ENCODE measurements around the gene PCDHGC5. TPM values are rescaled to one million over a fixed set of nuclear protein-coding genes. Genes with fewer than 3 reads are reported as not detected.

The PCDHGC5 gene
- total and polyA plus RNA-seq, 11 donors = 0.72 to 5.4 (median 3.0) TPM

DNA sequence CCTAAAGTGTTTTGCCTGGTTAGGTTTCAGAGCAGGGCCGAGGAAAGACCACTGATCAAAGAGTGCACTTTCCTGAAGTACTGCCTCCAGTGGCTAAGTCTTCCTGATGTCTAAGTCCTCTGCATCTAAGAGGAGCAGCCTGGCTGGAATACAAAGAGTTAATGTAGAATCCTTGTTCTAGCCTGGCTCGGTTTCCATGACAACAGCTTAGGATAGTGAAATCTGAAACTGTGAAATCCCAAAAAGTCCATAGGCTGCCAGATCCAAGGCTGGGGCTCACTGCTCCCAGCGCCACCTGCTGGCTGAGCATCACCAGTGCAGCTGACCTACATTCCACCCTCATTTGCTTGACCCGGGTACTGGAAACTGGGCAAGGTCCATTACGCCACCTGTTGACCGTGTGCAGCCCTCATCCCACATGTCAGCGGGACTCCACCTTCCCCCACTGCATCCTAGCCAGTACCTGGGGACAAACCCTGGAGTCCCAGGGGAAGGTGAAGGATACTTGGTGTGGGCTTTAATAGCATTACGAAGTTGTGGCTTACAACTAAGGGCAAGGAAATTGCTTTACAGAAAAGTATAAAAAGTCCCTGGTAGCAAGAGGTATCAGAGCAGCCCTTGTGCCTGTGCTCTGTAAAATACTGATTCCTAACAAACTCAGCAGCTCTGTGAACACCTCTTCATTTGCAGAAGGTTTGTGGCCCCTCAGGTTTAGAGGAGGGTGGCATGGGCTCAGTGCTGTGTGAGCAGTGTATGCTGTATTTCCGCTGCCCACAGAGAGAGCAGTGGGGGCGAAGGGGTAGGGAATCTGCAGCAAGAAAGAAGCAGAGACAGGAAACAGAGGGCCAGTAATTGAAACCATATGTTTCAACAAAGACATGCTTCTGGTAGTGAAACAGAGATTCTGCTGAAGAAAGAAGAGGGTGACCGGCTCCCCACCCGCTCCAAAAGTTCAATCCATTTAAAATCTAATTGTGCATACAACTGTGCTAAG is 36.0 kb downstream of the PCDHGC5 start:
- H3K4me3 ChIP-seq = no peak overlapping the region
- TF ChIP-seq, protein P1, sequence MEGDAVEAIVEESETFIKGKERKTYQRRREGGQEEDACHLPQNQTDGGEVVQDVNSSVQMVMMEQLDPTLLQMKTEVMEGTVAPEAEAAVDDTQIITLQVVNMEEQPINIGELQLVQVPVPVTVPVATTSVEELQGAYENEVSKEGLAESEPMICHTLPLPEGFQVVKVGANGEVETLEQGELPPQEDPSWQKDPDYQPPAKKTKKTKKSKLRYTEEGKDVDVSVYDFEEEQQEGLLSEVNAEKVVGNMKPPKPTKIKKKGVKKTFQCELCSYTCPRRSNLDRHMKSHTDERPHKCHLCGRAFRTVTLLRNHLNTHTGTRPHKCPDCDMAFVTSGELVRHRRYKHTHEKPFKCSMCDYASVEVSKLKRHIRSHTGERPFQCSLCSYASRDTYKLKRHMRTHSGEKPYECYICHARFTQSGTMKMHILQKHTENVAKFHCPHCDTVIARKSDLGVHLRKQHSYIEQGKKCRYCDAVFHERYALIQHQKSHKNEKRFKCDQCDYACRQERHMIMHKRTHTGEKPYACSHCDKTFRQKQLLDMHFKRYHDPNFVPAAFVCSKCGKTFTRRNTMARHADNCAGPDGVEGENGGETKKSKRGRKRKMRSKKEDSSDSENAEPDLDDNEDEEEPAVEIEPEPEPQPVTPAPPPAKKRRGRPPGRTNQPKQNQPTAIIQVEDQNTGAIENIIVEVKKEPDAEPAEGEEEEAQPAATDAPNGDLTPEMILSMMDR (IDR thresholded peaks at IDR 0.05) = peak; percentile 98 to 100 (median 100)
- TF ChIP-seq POLR2A (IDR thresholded peaks at IDR 0.05) = no peak
- H3K27ac ChIP-seq = peak overlapping the region in 11 of 12 donors; percentile 38 to 95 (median 75)
- no peaks in the 10 kb centered on the region for H3K27me3 ChIP-seq
- peaks cover 0 to 82% (median 38%) of the 10 kb centered on the region in 9 donors for H3K36me3 ChIP-seq
- DNase-seq (peak; percentile 88 to 91 (median 88)), ATAC-seq (peak; percentile 53 to 73 (median 64))
- H3K4me1 ChIP-seq = peaks cover 12 to 77% (median 66%) of the 10 kb centered on the region in 12 donors
- no peaks in the 10 kb centered on the region for H3K9me3 ChIP-seq
- WGBS, 4 donors = 33 to 37% (median 34%) methylated on average over 12 of the region's 12 CpGs
- intact Hi-C loops (cut with DNase I) = loop anchor here (1.0 to 10.0 kb wide), 19 partner anchors 32 to 200 kb away; partner anchors contain the start of genes PCDHGB7 (in 6 of the 10), PCDHGA11 (in 4 of the 10), PCDHGC3 (in 4 of the 10) and PCDHGA12 (in 2 of the 10)

DNA sequence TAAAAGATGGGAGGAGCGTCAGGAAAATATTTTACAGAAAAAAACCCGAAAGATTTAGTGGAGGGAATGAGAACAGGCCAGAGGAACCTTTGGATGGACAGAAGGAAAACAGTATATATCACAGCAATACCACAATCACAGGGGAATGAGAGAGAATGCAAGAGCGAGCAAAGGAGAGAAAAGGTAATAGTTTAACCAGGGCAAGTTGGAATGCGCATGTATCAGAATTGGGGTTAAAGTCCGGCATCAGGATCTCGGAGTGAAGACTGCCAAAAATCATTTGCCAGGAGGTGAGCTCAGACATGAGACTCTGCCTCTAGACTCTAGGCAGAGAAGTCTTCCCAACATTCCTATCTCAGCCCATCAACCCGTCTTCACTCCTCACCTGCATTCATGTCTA is 36.8 kb downstream of the PCDHGC5 start:
- Histone ChIP-seq H3K27ac (peak overlapping the region in 10 of 12 donors; percentile 38 to 95 (median 76)), H3K36me3 (peaks cover 0 to 82% (median 38%) of the 10 kb centered on the region in 9 donors), H3K4me3 (no peak overlapping the region), H3K9me3 (no peaks in the 10 kb centered on the region), H3K4me1 (peaks cover 12 to 77% (median 64%) of the 10 kb centered on the region in 12 donors), H3K27me3 (no peaks in the 10 kb centered on the region)
- intact Hi-C loops (cut with DNase I) = loop anchor here in 9 of 10 donors (2.0 to 10.0 kb wide), 15 partner anchors 33 to 201 kb away; partner anchors contain the start of genes PCDHGB7 (in 4 of the 9), PCDHGC3 (in 3 of the 9), PCDHGA11 (in 2 of the 9) and PCDHGA1 (in 1 of the 9)
- WGBS, 4 donors = 77 to 85% (median 83%) methylated on average over 7 of the region's 7 CpGs
- DNase-seq = no peak
- TF ChIP-seq, protein P1 (IDR thresholded peaks at IDR 0.05) = no peak
- TF ChIP-seq POLR2A (IDR thresholded peaks at IDR 0.05) = no peak
- ATAC-seq = no peak

DNA sequence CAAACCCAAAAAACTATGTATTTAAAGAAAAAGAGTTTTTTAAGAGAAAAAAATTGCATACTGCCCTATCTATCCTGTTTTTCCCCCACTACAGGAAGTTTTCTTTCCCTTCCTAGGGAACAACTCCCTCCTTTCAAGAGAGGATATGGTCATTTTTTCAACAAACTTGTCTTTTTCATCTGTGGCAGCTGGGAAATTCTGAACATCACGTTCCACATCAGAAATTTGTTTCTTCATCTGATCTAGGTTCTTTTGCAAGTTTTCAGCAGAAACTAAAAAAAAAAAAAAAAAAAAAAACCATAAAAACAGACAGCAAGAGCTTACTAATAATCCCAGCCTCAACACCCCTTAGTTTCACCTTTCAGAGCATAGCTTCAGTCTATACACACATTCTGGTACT is 38.5 kb downstream of the PCDHGC5 start:
- H3K36me3 ChIP-seq = peaks cover 0 to 91% (median 41%) of the 10 kb centered on the region in 9 donors
- H3K27ac ChIP-seq = peak overlapping the region; percentile 22 to 90 (median 84)
- intact Hi-C loops (cut with DNase I) = loop anchor here in 7 of 10 donors (2.0 to 10.0 kb wide), 11 partner anchors 35 to 203 kb away; partner anchors contain the start of genes PCDHGA11 (in 2 of the 7), PCDHGB7 (in 2 of the 7), PCDHGC3 (in 2 of the 7) and PCDHGA1 (in 1 of the 7)
- no peak for ATAC-seq
- 44 to 57% (median 53%) methylated on average over 1 of the region's 1 CpG for WGBS, 4 donors
- no peak for DNase-seq
- peaks cover 3 to 63% (median 47%) of the 10 kb centered on the region in 12 donors for H3K4me1 ChIP-seq
- no peaks in the 10 kb centered on the region for H3K27me3 ChIP-seq
- no peaks in the 10 kb centered on the region for H3K9me3 ChIP-seq
- TF ChIP-seq POLR2A (IDR thresholded peaks at IDR 0.05) = no peak
- TF ChIP-seq, protein P1 (IDR thresholded peaks at IDR 0.05) = no peak
- H3K4me3 ChIP-seq = no peak overlapping the region
